ENCODE data around the gene DSP.

DNA sequence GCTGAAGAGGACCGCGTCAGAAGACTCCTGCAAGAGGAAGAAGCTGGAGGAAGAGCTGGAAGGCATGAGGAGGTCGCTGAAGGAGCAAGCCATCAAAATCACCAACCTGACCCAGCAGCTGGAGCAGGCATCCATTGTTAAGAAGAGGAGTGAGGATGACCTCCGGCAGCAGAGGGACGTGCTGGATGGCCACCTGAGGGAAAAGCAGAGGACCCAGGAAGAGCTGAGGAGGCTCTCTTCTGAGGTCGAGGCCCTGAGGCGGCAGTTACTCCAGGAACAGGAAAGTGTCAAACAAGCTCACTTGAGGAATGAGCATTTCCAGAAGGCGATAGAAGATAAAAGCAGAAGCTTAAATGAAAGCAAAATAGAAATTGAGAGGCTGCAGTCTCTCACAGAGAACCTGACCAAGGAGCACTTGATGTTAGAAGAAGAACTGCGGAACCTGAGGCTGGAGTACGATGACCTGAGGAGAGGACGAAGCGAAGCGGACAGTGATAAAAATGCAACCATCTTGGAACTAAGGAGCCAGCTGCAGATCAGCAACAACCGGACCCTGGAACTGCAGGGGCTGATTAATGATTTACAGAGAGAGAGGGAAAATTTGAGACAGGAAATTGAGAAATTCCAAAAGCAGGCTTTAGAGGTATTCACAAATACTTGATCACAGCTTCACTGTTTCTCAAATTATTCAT lies 39.6 kb downstream of the DSP start:
- no peak for TF ChIP-seq POLR2A (IDR thresholded peaks at IDR 0.05)
- TF ChIP-seq, protein P1, sequence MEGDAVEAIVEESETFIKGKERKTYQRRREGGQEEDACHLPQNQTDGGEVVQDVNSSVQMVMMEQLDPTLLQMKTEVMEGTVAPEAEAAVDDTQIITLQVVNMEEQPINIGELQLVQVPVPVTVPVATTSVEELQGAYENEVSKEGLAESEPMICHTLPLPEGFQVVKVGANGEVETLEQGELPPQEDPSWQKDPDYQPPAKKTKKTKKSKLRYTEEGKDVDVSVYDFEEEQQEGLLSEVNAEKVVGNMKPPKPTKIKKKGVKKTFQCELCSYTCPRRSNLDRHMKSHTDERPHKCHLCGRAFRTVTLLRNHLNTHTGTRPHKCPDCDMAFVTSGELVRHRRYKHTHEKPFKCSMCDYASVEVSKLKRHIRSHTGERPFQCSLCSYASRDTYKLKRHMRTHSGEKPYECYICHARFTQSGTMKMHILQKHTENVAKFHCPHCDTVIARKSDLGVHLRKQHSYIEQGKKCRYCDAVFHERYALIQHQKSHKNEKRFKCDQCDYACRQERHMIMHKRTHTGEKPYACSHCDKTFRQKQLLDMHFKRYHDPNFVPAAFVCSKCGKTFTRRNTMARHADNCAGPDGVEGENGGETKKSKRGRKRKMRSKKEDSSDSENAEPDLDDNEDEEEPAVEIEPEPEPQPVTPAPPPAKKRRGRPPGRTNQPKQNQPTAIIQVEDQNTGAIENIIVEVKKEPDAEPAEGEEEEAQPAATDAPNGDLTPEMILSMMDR (IDR thresholded peaks at IDR 0.05) = no peak

Measured in tibial nerve (tissue), 3 donors.